Upper lobe of left lung (tissue), 6 donors: ENCODE measurements around the gene AFAP1. TPM values are rescaled to one million over a fixed set of nuclear protein-coding genes. Genes with fewer than 3 reads are reported as not detected.

Source experiments
- ATAC-seq, 2 donors: fragments of 200-7000 bp; cut with Tn5 transposase; one replicate each; pipeline ENCODE4 v1.9.1; 2022; ENCODE audit warnings: mild to moderate bottlenecking in 2 of 2, moderate library complexity in 2 of 2; ENCODE audit not compliant: low FRiP score in 2 of 2
- DNase-seq, 2 donors: peaks; one replicate each; pipeline ENCODE4 v3.0.0-alpha.2; 2019 to 2020
- H3K27ac ChIP-seq, 4 donors: fragments of 200-600 bp; sonication (generic); one replicate each; pipeline ENCODE4 v1.5.1; 2016 to 2019
- H3K27me3 ChIP-seq, 4 donors: fragments of 200-600 bp; sonication (generic); one replicate each; pipeline ENCODE4 v1.5.1; 2017 to 2019
- H3K36me3 ChIP-seq, 4 donors: fragments of 200-600 bp; sonication (generic); one replicate each; pipeline ENCODE4 v1.5.1; 2016 to 2019
- H3K4me1 ChIP-seq, 4 donors: fragments of 200-600 bp; sonication (generic); one replicate each; pipeline ENCODE4 v1.5.1; 2018 to 2019
- H3K4me3 ChIP-seq, 4 donors: fragments of 200-600 bp; sonication (generic); one replicate each; pipeline ENCODE4 v1.5.1; 2017 to 2019; ENCODE audit warnings: mild to moderate bottlenecking in 2 of 4, moderate library complexity in 1 of 4
- H3K9me3 ChIP-seq, 4 donors: fragments of 200-600 bp; sonication (generic); one replicate each; pipeline ENCODE4 v1.5.1; 2018 to 2019
- EP300 ChIP-seq, 4 donors: sonication (generic); formaldehyde crosslinking; IDR thresholded peaks; one replicate each; pipeline ENCODE4 v1.5.1; 2017; ENCODE audit warnings: antibody characterized with exemption in 4 of 4, control low read depth in 2 of 4
- POLR2A ChIP-seq, 4 donors: fragments of 450-650 bp; IDR thresholded peaks; one replicate each; pipeline ENCODE4 v1.5.1; 2016 to 2017; ENCODE audit warnings: antibody characterized with exemption in 4 of 4, mild to moderate bottlenecking in 2 of 4
- POLR2AphosphoS5 ChIP-seq, 2 donors: sonication (generic); formaldehyde crosslinking; IDR thresholded peaks; one replicate each; pipeline ENCODE4 v1.5.1; 2017; ENCODE audit warnings: antibody characterized with exemption in 2 of 2
- WGBS, 2 donors: methylation state at CpG; one replicate each; pipeline ENCODE4 v1.1.5; 2017 to 2018; 5-methylcytosine and 5-hydroxymethylcytosine counted together
- total RNA-seq, 6 donors: library from RNA; depleted of rRNA in 4 of 6; stranded (reverse); fragments of >200 nt in 4 of 6; gene quantifications; one replicate each; pipeline versions ENCODE4 v1.1.0 to v1.2.1, GENCODE V29; 2016 to 2021
- TF ChIP-seq, protein P1 (sequence below), 6 experiments: fragments of 450-650 bp in 4 of 6; fragments of 200-600 bp in 2 of 6; sonication (generic) in 2 of 6; IDR thresholded peaks; one replicate each; pipeline ENCODE4 v1.5.1; 2016 to 2019; ENCODE audit warnings: antibody characterized with exemption in 6 of 6
- donor health status: DM: no; HTN: no; CAD: no; lungs with moderate emphysema.
- donor health status: DM: no; HTN: yes; CAD: no; lungs with severe emphysema.

The AFAP1 gene
- total RNA-seq, 6 donors from 2014 or later, result 10.9 to 26.7 (median 19.2) TPM

- no peaks in the 10 kb centered on the region for H3K27me3 ChIP-seq
- no peak overlapping the region for H3K4me3 ChIP-seq
- H3K36me3 ChIP-seq, result peaks cover 0 to 14% (median 0%) of the 10 kb centered on the region in 4 donors
- ATAC-seq (no peak), DNase-seq (no peak)
- peak overlapping the region in 1 of 4 donors; percentile 30 for H3K27ac ChIP-seq
- no peaks in the 10 kb centered on the region for H3K9me3 ChIP-seq
- 77 to 81% methylated on average over 9 of the region's 9 CpGs for WGBS, 2 donors
- peaks cover 0 to 5% (median 4%) of the 10 kb centered on the region in 4 donors for H3K4me1 ChIP-seq
- no peak for TF ChIP-seq POLR2A (IDR thresholded peaks at IDR 0.05)
- no peak for TF ChIP-seq EP300 (IDR thresholded peaks at IDR 0.05)
- no peak for TF ChIP-seq POLR2AphosphoS5 (IDR thresholded peaks at IDR 0.05)
- TF ChIP-seq, protein P1, sequence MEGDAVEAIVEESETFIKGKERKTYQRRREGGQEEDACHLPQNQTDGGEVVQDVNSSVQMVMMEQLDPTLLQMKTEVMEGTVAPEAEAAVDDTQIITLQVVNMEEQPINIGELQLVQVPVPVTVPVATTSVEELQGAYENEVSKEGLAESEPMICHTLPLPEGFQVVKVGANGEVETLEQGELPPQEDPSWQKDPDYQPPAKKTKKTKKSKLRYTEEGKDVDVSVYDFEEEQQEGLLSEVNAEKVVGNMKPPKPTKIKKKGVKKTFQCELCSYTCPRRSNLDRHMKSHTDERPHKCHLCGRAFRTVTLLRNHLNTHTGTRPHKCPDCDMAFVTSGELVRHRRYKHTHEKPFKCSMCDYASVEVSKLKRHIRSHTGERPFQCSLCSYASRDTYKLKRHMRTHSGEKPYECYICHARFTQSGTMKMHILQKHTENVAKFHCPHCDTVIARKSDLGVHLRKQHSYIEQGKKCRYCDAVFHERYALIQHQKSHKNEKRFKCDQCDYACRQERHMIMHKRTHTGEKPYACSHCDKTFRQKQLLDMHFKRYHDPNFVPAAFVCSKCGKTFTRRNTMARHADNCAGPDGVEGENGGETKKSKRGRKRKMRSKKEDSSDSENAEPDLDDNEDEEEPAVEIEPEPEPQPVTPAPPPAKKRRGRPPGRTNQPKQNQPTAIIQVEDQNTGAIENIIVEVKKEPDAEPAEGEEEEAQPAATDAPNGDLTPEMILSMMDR (IDR thresholded peaks at IDR 0.05), result no peak
These were observed 84.8 kb downstream of the AFAP1 start for GRCh38 chr4:7854697-7855370.

DNA sequence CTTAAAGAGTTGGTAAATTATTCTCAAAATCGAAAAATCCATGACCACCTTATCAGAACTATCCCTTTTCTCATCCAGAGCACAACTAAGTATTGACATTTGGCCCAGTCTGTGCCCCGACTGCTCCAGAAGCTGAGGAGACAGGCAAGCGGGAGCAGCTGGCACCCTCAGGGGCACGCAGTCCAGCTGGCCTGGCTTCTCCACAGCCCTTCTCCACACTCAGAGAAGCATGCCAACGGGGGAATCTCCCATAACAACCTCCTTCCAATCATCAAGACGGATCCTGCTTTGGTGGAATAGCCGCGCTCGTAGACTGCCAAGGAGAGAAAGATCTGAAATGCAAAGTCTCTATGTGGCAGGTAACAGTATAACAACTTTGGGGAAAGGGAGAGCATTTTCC, 85.4 kb downstream of the AFAP1 start:
- Histone ChIP-seq H3K4me1 (peaks cover 0 to 5% (median 4%) of the 10 kb centered on the region in 4 donors), H3K27ac (no peak overlapping the region), H3K4me3 (no peak overlapping the region), H3K9me3 (no peaks in the 10 kb centered on the region), H3K36me3 (peaks cover 0 to 17% (median 0%) of the 10 kb centered on the region in 4 donors), H3K27me3 (no peaks in the 10 kb centered on the region)
- DNase-seq, result peak in 1 of 2 donors; percentile 43
- WGBS, 2 donors, result 75 to 91% methylated on average over 9 of the region's 9 CpGs
- no peak for TF ChIP-seq POLR2A (IDR thresholded peaks at IDR 0.05)
- ATAC-seq, result no peak

DNA sequence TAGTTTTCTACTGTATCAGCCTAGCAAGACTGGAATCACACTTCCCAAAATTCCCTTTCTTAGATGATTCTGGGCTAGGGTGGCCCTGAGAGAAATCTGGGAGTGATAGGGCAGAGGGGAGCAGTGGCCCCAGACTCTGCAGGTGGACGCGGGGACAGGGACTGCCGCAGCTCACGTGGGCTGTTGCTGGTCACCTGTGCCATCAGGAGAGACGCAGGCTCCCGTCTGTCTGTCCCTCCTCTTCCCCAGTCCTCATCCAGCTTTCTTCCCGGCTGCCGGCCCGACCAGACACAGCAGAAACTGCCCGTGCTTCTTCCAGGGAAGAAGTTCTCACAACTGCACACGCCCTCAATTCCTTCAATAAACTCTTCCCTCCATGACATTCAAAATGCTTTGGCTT, 86.4 kb downstream of the AFAP1 start:
- no peak overlapping the region for H3K27ac ChIP-seq
- ATAC-seq (peak in 1 of 2 donors; percentile 9), DNase-seq (peak in 1 of 2 donors; percentile 32)
- H3K9me3 ChIP-seq, result no peaks in the 10 kb centered on the region
- H3K4me1 ChIP-seq, result peaks cover 0 to 5% (median 4%) of the 10 kb centered on the region in 4 donors
- H3K4me3 ChIP-seq, result no peak overlapping the region
- H3K36me3 ChIP-seq, result peaks cover 0 to 19% (median 0%) of the 10 kb centered on the region in 4 donors
- TF ChIP-seq, protein P1 (IDR thresholded peaks at IDR 0.05), result no peak
- no peak for TF ChIP-seq POLR2A (IDR thresholded peaks at IDR 0.05)
- no peak for TF ChIP-seq POLR2AphosphoS5 (IDR thresholded peaks at IDR 0.05)
- no peak for TF ChIP-seq EP300 (IDR thresholded peaks at IDR 0.05)
- H3K27me3 ChIP-seq, result no peaks in the 10 kb centered on the region
- 94 to 97% methylated on average over 11 of the region's 11 CpGs for WGBS, 2 donors

GRCh38 chr4:7852568-7853185, 87.0 kb downstream of the AFAP1 start:
- Histone ChIP-seq H3K36me3 (peaks cover 0 to 19% (median 0%) of the 10 kb centered on the region in 4 donors), H3K27ac (no peak overlapping the region), H3K4me1 (peaks cover 0 to 5% (median 4%) of the 10 kb centered on the region in 4 donors), H3K4me3 (no peak overlapping the region), H3K9me3 (no peaks in the 10 kb centered on the region), H3K27me3 (no peaks in the 10 kb centered on the region)
- WGBS, 2 donors, result 87 to 88% methylated on average over 12 of the region's 12 CpGs
- TF ChIP-seq POLR2A (IDR thresholded peaks at IDR 0.05) (no peak), EP300 (IDR thresholded peaks at IDR 0.05) (no peak), POLR2AphosphoS5 (IDR thresholded peaks at IDR 0.05) (no peak)
- TF ChIP-seq, protein P1 (IDR thresholded peaks at IDR 0.05), result no peak
- no peak for ATAC-seq
- no peak for DNase-seq

DNA sequence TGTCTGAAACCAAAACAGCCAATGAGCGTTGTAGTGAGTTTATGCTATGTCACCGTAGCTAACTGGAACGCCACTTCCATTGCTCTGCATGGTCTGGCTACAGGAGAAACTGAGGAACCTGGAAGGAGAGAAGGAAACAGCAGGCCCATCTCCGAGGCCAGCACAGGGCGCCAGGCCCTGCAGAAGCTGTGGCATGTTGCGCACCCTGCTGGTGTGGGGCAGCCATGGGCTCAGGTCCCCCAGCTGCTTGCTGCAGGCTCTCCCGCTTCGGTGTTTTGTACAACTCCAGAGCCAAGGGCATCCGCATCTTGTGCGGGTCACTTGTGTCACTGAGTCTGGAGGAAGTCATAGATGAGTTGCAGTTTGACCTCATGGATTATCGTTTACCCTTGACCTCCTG, 89.2 kb downstream of the AFAP1 start:
- Histone ChIP-seq H3K36me3 (peaks cover 0 to 19% (median 0%) of the 10 kb centered on the region in 4 donors), H3K4me1 (no peaks in the 10 kb centered on the region), H3K27ac (no peak overlapping the region), H3K9me3 (no peaks in the 10 kb centered on the region), H3K4me3 (no peak overlapping the region), H3K27me3 (no peaks in the 10 kb centered on the region)
- TF ChIP-seq, protein P1 (IDR thresholded peaks at IDR 0.05), result no peak
- no peak for TF ChIP-seq POLR2AphosphoS5 (IDR thresholded peaks at IDR 0.05)
- no peak for TF ChIP-seq POLR2A (IDR thresholded peaks at IDR 0.05)
- no peak for TF ChIP-seq EP300 (IDR thresholded peaks at IDR 0.05)
- 89 to 93% methylated on average over 8 to 11 of the region's 11 CpGs for WGBS, 2 donors
- DNase-seq (peak in 1 of 2 donors; percentile 53), ATAC-seq (peak in 1 of 2 donors; percentile 4)
